MV-4-11 (cell line): ENCODE data around the gene SPOCK1.

Source experiments
- DNase-seq: peaks from one replicate; lab custom pipeline; 2025; lab: John Stamatoyannopoulos, UW

Gene SPOCK1

DNA sequence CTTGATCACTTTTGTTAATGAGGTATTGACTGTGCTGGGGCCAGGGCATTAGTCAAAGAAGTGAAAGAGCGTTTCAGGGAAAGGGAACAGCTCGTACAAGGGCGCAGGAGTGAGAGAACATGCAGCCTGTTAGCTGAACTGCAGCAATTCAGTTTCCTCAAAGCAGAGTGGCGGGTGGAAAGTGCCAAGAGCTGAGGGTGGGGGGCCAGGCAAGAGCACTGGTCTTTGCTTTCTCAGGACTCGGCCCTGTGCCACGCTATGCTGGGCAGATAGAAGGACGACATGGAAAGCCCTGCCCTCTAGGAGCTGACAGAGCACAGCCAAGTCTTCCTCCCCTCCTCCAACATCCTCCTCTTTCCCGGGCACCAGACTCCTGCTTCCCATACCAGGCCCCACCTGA lies 304.8 kb downstream of the SPOCK1 start:
- no peak for DNase-seq

- DNase-seq = no peak
Observed at GRCh38 chr5:137192293-137192743, 306.8 kb downstream of the SPOCK1 start.

DNA sequence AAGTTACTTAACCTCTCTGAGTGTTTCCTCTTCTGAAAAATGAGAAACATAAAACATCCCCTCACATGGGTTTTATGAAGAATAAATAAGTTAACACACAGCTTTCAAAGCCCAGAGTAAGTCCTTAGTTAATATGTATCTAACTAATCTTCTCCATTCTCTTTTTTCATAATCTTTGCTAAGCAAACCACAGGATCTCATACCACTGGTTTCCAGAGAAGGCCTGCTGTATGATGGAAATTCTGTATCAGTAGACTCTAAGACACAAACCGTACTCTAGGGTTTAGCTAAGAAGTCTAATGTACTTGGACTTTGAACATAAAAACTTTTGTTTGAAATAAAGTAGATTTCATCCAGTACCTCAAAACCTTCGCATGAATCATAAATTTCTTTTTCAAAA lies 307.9 kb downstream of the SPOCK1 start:
- DNase-seq = no peak

DNA sequence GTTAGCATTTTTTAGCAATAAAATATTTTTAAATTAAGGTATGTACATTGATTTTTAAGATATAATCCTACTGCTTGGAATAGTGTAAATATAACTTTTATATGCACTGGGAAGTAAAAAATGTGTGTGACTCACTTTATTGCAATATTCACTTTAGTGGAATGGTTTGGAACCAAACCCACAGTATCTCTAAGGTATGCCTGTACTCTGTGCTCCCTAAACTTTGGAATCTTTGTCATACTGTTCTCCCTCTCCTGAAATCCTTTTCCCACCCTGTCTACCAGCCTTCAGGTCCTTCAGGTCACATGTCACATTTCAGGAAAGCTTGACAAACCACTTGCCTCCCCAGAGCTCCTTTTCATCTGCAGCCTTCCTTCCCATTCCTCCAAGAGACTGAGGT lies 308.7 kb downstream of the SPOCK1 start:
- no peak for DNase-seq

DNA sequence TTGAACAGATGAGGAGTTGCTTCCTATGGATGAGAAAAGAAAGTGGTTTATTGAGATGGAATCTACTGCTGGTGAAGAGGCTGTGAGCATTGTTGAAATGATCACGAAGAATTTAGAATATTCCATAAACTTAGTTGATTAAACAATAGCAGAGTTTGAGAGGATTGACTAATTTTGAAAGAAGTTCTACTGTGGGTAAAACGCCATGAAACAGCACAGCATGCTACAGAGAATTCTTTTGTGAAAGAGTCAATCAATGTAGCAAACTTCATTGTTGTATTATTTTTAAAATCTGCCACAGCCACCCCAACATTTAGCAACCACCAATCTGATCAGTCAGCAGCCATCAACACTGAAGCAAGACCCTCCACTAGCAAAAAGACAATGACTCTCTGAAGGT lies 309.1 kb downstream of the SPOCK1 start:
- DNase-seq = no peak

DNA sequence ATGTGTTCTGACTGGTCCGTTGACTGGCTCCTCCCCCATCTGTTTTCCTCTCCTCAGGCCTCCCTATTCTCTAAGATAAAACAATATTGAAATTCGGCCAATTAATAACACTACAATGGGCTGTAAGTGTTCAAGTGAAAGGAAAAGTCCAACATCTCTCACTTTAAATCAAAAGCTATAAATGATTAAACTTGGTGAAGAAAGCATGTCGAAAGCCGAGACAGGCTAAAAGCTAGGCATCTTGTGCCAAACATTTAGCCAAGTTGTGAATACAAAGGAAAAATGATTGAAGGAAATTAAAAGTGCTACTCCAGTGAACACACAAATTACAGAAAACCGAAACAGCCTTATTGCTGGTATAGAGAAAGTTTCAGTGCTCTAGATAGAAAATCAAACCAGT lies 310.6 kb downstream of the SPOCK1 start:
- DNase-seq = no peak

- no peak for DNase-seq
Observed at GRCh38 chr5:137186759-137187461, 312.2 kb downstream of the SPOCK1 start.

- DNase-seq = no peak
Observed at GRCh38 chr5:137185193-137185592, 313.9 kb downstream of the SPOCK1 start.

GRCh38 chr5:137184734-137185133 lies 314.4 kb downstream of the SPOCK1 start:
- no peak for DNase-seq

- DNase-seq = no peak
Observed at GRCh38 chr5:137182576-137182975, 316.6 kb downstream of the SPOCK1 start.

DNA sequence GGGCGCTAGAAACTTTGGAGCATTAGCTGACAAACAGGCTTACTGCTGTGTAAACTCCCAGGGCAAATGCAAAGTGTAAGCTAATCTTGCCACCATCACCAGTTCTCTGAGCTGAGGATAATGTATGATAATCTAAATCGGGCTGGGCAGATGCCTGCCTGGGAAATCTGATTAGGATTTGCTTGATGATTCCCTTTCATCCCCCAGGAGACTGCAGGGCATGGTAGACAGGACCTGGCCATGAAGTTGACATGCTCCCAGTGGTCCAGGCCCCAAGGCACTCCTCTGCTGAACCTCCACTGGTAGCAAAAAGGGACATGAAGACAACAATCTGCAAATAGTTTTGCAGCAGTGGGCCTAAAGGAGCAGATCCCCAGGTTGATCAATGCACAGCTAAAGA lies 317.5 kb downstream of the SPOCK1 start:
- no peak for DNase-seq

GRCh38 chr5:137179203-137179602 lies 319.9 kb downstream of the SPOCK1 start:
- DNase-seq = no peak

DNA sequence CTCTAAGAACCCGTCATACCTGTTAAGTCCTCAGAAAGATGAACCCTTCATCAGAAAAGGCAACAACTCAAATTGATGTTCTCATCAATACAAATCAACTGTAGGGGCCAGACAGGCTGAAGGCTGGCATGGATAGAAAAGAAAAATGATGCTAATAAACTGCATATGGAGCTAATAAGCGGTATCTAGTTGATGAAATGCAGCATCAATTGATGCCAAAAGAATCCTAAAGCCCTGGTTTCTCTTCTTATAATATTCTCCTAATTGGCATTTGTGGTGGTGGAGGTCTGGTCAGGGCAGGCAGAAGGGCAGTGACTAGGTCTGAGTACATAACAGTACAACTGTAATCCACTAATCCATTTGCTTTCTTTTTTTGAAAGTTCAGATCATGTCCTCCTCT lies 322.5 kb downstream of the SPOCK1 start:
- no peak for DNase-seq

GRCh38 chr5:137176126-137176525 lies 323.0 kb downstream of the SPOCK1 start:
- DNase-seq = no peak

DNA sequence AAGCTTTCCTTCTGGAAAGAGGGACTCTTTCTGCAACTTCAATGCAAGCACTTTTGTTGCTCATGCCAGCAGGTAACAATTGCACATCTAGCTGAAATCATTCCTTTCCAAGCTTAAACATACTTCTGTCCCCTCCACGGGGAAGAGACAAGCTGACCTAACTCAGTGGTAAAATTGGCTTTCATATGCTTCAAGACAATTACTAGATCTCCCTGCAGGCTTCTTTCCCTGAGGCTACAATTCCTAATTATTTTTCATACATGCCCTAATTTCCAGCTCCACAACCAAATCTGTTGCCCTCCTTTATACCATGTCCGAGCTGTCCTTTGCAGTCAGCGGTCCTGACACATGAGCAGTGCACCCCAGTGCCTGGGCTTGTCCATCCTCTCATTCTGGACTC lies 324.9 kb downstream of the SPOCK1 start:
- DNase-seq = no peak

DNA sequence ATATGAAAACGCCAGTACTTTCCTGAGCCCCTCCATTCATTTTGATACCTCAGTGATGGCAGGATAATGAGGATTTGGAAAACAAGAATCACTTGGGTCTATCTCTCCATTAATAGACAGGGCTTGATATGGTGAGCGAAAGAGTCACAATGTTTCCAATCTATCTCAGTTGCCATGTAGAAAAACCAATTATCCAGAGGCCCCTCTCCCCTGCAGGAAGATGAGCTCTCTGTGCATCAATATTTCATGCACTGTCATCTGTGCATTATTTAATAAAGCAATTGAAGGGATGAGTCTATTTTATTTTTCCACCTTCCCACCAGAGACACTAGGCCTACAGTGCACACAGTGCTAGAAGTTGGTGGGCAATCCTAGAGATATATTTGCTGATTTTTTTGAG lies 326.9 kb downstream of the SPOCK1 start:
- DNase-seq = no peak

DNA sequence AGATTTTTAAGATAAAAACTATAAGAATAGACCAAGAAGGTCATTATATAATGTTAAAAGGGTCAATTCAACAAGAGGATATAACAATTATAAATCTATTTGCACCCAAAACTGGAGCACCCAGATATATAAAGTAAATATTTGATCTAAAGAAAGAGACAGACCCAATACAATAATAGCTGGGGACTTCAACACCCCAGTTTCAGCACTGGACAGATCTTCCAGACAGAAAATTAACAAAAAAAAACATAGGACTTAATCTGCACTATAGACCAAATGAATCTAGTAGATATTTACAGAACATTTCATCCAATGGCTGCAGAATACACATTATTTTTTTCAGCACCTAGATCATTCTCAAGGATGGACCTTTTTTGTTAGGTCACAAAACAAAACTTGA lies 331.9 kb downstream of the SPOCK1 start:
- DNase-seq = no peak

GRCh38 chr5:137164961-137165360 lies 334.2 kb downstream of the SPOCK1 start:
- peak; percentile 0 for DNase-seq

DNA sequence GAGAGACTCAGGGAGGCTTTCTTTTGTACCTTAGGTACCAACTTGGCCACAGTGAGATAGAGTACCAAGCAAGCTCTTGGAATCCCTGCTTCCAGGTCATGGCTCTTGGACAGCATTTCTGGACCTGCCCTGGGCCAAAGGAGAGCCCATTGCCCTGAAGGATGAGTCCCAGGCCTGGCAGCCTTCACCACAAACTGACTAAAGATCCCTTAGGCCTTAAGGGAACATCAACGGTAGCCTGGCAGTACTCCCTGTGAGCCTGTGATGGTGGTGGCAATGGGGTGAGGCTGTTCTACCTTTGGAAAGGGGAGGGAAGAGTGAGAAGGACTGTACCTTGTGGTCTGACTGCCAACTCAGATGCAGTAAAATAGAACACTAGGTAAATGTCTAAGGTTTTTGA lies 334.6 kb downstream of the SPOCK1 start:
- no peak for DNase-seq

DNA sequence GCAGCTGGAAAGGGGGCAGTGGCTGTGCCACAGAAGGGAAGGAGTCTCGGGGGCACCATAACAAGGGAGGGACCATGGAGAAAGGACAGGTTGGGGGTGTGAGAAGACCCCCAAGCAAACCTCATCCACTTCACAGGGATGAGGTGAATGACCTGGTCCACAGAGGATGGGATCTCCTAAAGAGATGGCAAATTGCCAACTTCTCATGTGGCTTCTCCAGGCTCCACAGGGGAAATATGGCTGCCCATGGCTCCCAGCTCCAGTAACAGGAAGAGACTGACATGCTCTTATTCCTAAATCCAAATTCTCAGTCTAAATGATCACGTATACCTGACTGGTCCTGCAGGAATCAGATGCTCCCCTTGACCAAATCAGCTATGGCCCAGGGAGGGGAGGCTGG lies 340.4 kb downstream of the SPOCK1 start:
- DNase-seq = no peak

DNA sequence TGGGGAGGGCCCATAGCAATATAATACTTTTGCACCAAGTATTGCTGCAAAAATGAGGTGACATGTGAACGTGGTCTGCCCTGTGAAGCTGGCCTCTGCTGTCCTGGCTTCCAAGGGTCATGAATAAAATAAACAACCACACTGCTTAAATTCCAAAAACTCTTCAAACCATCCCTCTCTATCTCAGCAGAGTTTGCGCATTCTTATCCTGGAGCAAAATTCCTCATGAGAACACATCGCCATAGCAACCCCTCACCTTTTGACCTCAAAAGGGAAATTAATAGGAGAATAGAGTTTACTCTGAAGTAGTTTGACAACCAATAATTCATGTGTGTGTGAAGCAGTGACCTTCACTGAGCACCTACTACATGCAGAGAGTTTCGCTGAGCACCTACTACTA lies 342.9 kb downstream of the SPOCK1 start:
- DNase-seq = no peak

DNA sequence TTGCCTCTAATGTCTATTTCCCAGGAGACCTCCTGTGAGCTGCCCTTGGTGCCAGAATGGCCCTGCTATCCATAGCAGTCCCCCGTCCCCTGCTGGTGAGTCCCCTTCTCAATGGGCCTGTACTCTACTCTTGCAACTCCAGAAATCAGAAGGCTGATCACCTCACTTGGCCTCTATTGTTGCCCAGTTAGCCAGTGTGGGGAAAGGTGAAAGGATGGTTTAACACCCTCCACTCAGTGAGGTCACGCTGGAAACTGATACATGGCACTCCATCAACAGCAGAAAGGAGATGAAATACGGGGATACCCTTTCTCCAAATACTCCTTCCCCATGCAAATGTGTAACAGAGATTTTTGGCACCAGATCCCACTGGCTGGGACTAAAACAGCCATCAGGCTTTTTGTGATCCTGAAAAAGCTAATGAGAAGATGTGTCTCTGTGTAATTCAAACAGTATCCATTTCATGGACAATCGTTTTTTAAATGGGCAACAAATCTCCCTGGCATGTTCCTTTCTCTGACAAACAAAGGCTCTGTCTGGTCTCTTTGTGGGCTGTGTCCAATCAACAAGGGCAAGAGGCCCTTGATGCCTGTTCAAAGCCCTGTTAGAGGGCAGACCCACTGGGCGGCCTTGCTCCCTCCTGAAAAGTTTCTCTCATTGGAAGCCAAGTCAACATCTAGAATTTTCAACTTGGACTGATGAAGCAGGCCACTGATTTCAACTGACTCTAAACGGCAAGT lies 343.7 kb downstream of the SPOCK1 start:
- DNase-seq = no peak

GRCh38 chr5:137152616-137153015 lies 346.5 kb downstream of the SPOCK1 start:
- no peak for DNase-seq

- no peak for DNase-seq
Observed at GRCh38 chr5:137148655-137149054, 350.5 kb downstream of the SPOCK1 start.
